HG02973 (cell line): ENCODE data around the gene FOXK1.
"Not testable (repeated sequence)": the region's sequence is repeated elsewhere in the genome, so short reads cannot be mapped to it uniquely, and the experiment has no call there.

Source experiments
- ATAC-seq: cut with Tn5 transposase; IDR thresholded peaks from one replicate; pipeline ENCODE4 v1.9.1; 2021; ENCODE audit warnings: moderate library complexity; ENCODE audit not compliant: unreplicated experiment

The FOXK1 gene

GRCh38 chr7:4783292-4783652 lies 101.2 kb downstream of the FOXK1 start:
- ATAC-seq, result no peak

- ATAC-seq, result no peak
Observed at GRCh38 chr7:4783762-4784351, 101.8 kb downstream of the FOXK1 start.

GRCh38 chr7:4784799-4785198 lies 102.7 kb downstream of the FOXK1 start:
- ATAC-seq, result no peak

GRCh38 chr7:4785371-4785770 lies 103.3 kb downstream of the FOXK1 start:
- no peak for ATAC-seq

GRCh38 chr7:4786015-4786414 lies 103.9 kb downstream of the FOXK1 start:
- ATAC-seq, result no peak

- no peak for ATAC-seq
Observed at GRCh38 chr7:4787541-4787940, 105.4 kb downstream of the FOXK1 start.

GRCh38 chr7:4787947-4788626 lies 106.0 kb downstream of the FOXK1 start:
- no peak for ATAC-seq

- ATAC-seq, result no peak
Observed at GRCh38 chr7:4788627-4789189, 106.6 kb downstream of the FOXK1 start.

GRCh38 chr7:4789194-4790077 lies 107.3 kb downstream of the FOXK1 start:
- no peak for ATAC-seq

GRCh38 chr7:4790078-4790465 lies 108.0 kb downstream of the FOXK1 start:
- ATAC-seq, result no peak

GRCh38 chr7:4790516-4790991 lies 108.5 kb downstream of the FOXK1 start:
- no peak for ATAC-seq

- ATAC-seq, result no peak
Observed at GRCh38 chr7:4791101-4791737, 109.1 kb downstream of the FOXK1 start.

GRCh38 chr7:4791738-4792536 lies 109.8 kb downstream of the FOXK1 start:
- ATAC-seq, result no peak

GRCh38 chr7:4792537-4793126 lies 110.5 kb downstream of the FOXK1 start:
- no peak for ATAC-seq

- not testable (repeated sequence) for ATAC-seq
Observed at GRCh38 chr7:4793385-4793993, 111.4 kb downstream of the FOXK1 start.

- ATAC-seq, result not testable (repeated sequence)
Observed at GRCh38 chr7:4794171-4794570, 112.1 kb downstream of the FOXK1 start.

- ATAC-seq, result no peak
Observed at GRCh38 chr7:4794591-4795350, 112.7 kb downstream of the FOXK1 start.

GRCh38 chr7:4796453-4796852 lies 114.4 kb downstream of the FOXK1 start:
- ATAC-seq, result no peak
